ENCODE measurements around the gene TSC22D1.

TSC22D1 gene

GRCh38 chr13:44416744-44417143 lies 159.4 kb downstream of the TSC22D1 start:
- Histone ChIP-seq H3K27me3 (ENCODE audit: insufficient read depth, low read length, poor library complexity, severe bottlenecking) (no peaks in the 10 kb centered on the region), H3K4me2 (ENCODE audit: low read depth, low read length, poor library complexity, severe bottlenecking) (no peak overlapping the region), H3F3A (ENCODE audit: low read depth) (no peaks in the 10 kb centered on the region; the same call in 1 of the 2 replicates), H3K4me1 (ENCODE audit: insufficient read depth, low read length, poor library complexity, severe bottlenecking) (peaks cover 23% of the 10 kb centered on the region), H4K20me1 (ENCODE audit: insufficient read depth, low read length, poor library complexity, severe bottlenecking) (no peaks in the 10 kb centered on the region), H3K36me3 (ENCODE audit: insufficient read depth, low read length) (no peaks in the 10 kb centered on the region), H3K9me3 (ENCODE audit: insufficient read depth, low read depth, low read length) (no peaks in the 10 kb centered on the region), H3K9ac (ENCODE audit: low read depth, low read length, poor library complexity, severe bottlenecking) (no peak overlapping the region), H3K9me2 (replicated peaks; ENCODE audit: low read depth, low read length) (no peaks in the 10 kb centered on the region), H2AFZ (ENCODE audit: low read length) (peak overlapping the region; percentile 78), H3K79me2 (ENCODE audit: insufficient read depth, low read length) (no peaks in the 10 kb centered on the region), H3K4me3 (ENCODE audit: low read length, poor library complexity, severe bottlenecking) (no peak overlapping the region)
- no peak for TF ChIP-seq CTCF (conservative IDR thresholded peaks at IDR 0.05; ENCODE audit: low read length)
- TF ChIP-seq EZH2phosphoT487 (IDR thresholded peaks at IDR 0.05; ENCODE audit: borderline replicate concordance): no peak

- TF ChIP-seq EZH2phosphoT487 (IDR thresholded peaks at IDR 0.05; ENCODE audit: borderline replicate concordance): no peak
- no peak for TF ChIP-seq CTCF (conservative IDR thresholded peaks at IDR 0.05; ENCODE audit: low read length)
- Histone ChIP-seq H3K9ac (ENCODE audit: low read depth, low read length, poor library complexity, severe bottlenecking) (no peak overlapping the region), H2AFZ (ENCODE audit: low read length) (peak overlapping the region; percentile 78), H3K9me2 (replicated peaks; ENCODE audit: low read depth, low read length) (no peaks in the 10 kb centered on the region), H3K4me2 (ENCODE audit: low read depth, low read length, poor library complexity, severe bottlenecking) (no peak overlapping the region), H4K20me1 (ENCODE audit: insufficient read depth, low read length, poor library complexity, severe bottlenecking) (no peaks in the 10 kb centered on the region), H3K36me3 (ENCODE audit: insufficient read depth, low read length) (no peaks in the 10 kb centered on the region), H3K27me3 (ENCODE audit: insufficient read depth, low read length, poor library complexity, severe bottlenecking) (no peaks in the 10 kb centered on the region), H3K4me1 (ENCODE audit: insufficient read depth, low read length, poor library complexity, severe bottlenecking) (peaks cover 23% of the 10 kb centered on the region), H3K4me3 (ENCODE audit: low read length, poor library complexity, severe bottlenecking) (no peak overlapping the region), H3K79me2 (ENCODE audit: insufficient read depth, low read length) (no peaks in the 10 kb centered on the region), H3F3A (ENCODE audit: low read depth) (no peaks in the 10 kb centered on the region; the same call in 1 of the 2 replicates), H3K9me3 (ENCODE audit: insufficient read depth, low read depth, low read length) (no peaks in the 10 kb centered on the region)
Measured at GRCh38 chr13:44416301-44416700, 159.8 kb downstream of the TSC22D1 start.

GRCh38 chr13:44415815-44416214 lies 160.3 kb downstream of the TSC22D1 start:
- Histone ChIP-seq H3K4me2 (ENCODE audit: low read depth, low read length, poor library complexity, severe bottlenecking) (no peak overlapping the region), H3K9me2 (replicated peaks; ENCODE audit: low read depth, low read length) (no peaks in the 10 kb centered on the region), H3K79me2 (ENCODE audit: insufficient read depth, low read length) (no peaks in the 10 kb centered on the region), H3K4me3 (ENCODE audit: low read length, poor library complexity, severe bottlenecking) (no peak overlapping the region), H3K4me1 (ENCODE audit: insufficient read depth, low read length, poor library complexity, severe bottlenecking) (peaks cover 23% of the 10 kb centered on the region), H3K9ac (ENCODE audit: low read depth, low read length, poor library complexity, severe bottlenecking) (no peak overlapping the region), H3K27me3 (ENCODE audit: insufficient read depth, low read length, poor library complexity, severe bottlenecking) (no peaks in the 10 kb centered on the region), H3K36me3 (ENCODE audit: insufficient read depth, low read length) (no peaks in the 10 kb centered on the region), H4K20me1 (ENCODE audit: insufficient read depth, low read length, poor library complexity, severe bottlenecking) (no peaks in the 10 kb centered on the region), H3F3A (ENCODE audit: low read depth) (no peaks in the 10 kb centered on the region; the same call in 1 of the 2 replicates), H2AFZ (ENCODE audit: low read length) (0 out of 2 replicates have a peak overlapping the region, but pooled peaks have one; percentile 78), H3K9me3 (ENCODE audit: insufficient read depth, low read depth, low read length) (no peaks in the 10 kb centered on the region)
- no peak for TF ChIP-seq EZH2phosphoT487 (IDR thresholded peaks at IDR 0.05; ENCODE audit: borderline replicate concordance)
- TF ChIP-seq CTCF (conservative IDR thresholded peaks at IDR 0.05; ENCODE audit: low read length): no peak
